Sigmoid colon (tissue), 7 donors: Measurements from ENCODE around the gene SMAD6. TPM values are rescaled to one million over a fixed set of nuclear protein-coding genes. Genes with fewer than 3 reads are reported as not detected.

ENCODE experiments used
- DNase-seq: peaks from one replicate; pipeline ENCODE4 v3.0.0-alpha.2; 2019
- H3K27ac ChIP-seq, 4 donors: fragments of 200-600 bp; sonication (generic); one replicate each; pipeline ENCODE4 v1.5.1; 2016 to 2019; ENCODE audit warnings: mild to moderate bottlenecking in 1 of 4
- H3K27me3 ChIP-seq, 3 donors: fragments of 200-600 bp; sonication (generic); one replicate each; pipeline ENCODE4 v1.5.1; 2019; ENCODE audit warnings: mild to moderate bottlenecking in 1 of 3
- H3K36me3 ChIP-seq, 4 donors: fragments of 200-600 bp; sonication (generic); one replicate each; pipeline ENCODE4 v1.5.1; 2016 to 2019
- H3K4me1 ChIP-seq, 4 donors: fragments of 200-600 bp; sonication (generic); one replicate each; pipeline ENCODE4 v1.5.1; 2017 to 2019
- H3K4me3 ChIP-seq, 4 donors: fragments of 200-600 bp; sonication (generic); one replicate each; pipeline ENCODE4 v1.5.1; 2017 to 2019; ENCODE audit warnings: mild to moderate bottlenecking in 2 of 4, moderate library complexity in 1 of 4
- H3K9me3 ChIP-seq, 4 donors: fragments of 200-600 bp in 3 of 4; sonication (generic) in 3 of 4; one replicate each; pipeline versions ENCODE4 v1.5.1 to v1.6.1; 2013 to 2019
- EP300 ChIP-seq, 4 donors: sonication (generic); formaldehyde crosslinking; IDR thresholded peaks; one replicate each; pipeline ENCODE4 v1.6.1; 2017; ENCODE audit warnings: antibody characterized with exemption in 4 of 4
- POLR2A ChIP-seq, 2 donors: fragments of 450-650 bp; IDR thresholded peaks; one replicate each; pipeline ENCODE4 v1.6.1; 2016; ENCODE audit warnings: antibody characterized with exemption in 2 of 2, mild to moderate bottlenecking in 2 of 2, moderate library complexity in 2 of 2
- POLR2AphosphoS5 ChIP-seq, 4 donors: sonication (generic); formaldehyde crosslinking; IDR thresholded peaks; one replicate each; pipeline ENCODE4 v1.6.1; 2017; ENCODE audit warnings: antibody characterized with exemption in 4 of 4
- WGBS, 2 donors: extraction: QIAGEN DNeasy Blood & Tissue Kit; methylation state at CpG; one replicate each; pipeline ENCODE4 v1.1.7; 2013; 5-methylcytosine and 5-hydroxymethylcytosine counted together
- intact Hi-C: fragments of 100-400 bp; cut with DNase I; formaldehyde crosslinking; loops from one replicate; pipeline ENCODE4 v1.15.1; 2023
- polyA plus RNA-seq, 3 donors: library from polyadenylated mRNA; stranded (reverse); fragments of 200-250 nt; gene quantifications; one replicate each; pipeline ENCODE4 v1.2.3, GENCODE V29; 2013
- total RNA-seq, 4 donors: library from RNA; depleted of rRNA; stranded (reverse); fragments of >200 nt; gene quantifications; one replicate each; pipeline ENCODE4 v1.1.0, GENCODE V29; 2016
- TF ChIP-seq, protein P1 (sequence below), 4 experiments: fragments of 450-650 bp in 3 of 4; fragments of 200-600 bp in 1 of 4; IDR thresholded peaks; one replicate each; pipeline ENCODE4 v1.5.1; 2016 to 2019; ENCODE audit warnings: antibody characterized with exemption in 4 of 4, mild to moderate bottlenecking in 3 of 4, moderate library complexity in 2 of 4
- donor health status: healthy with polysubstance abuse.
- donor health status: Bipolar disorder and iron deficiency.
- donor health status: healthy.

SMAD6 gene
- total and polyA plus RNA-seq, 7 donors = 1.8 to 9.2 (median 5.7) TPM

GRCh38 chr15:66803182-66803729, 101.2 kb downstream of the SMAD6 start:
- Histone ChIP-seq H3K27me3 (no peaks in the 10 kb centered on the region), H3K4me3 (no peak overlapping the region), H3K27ac (peak overlapping the region; percentile 69 to 79 (median 72)), H3K36me3 (no peaks in the 10 kb centered on the region), H3K4me1 (peaks cover 0 to 26% (median 25%) of the 10 kb centered on the region in 4 donors), H3K9me3 (no peaks in the 10 kb centered on the region)
- DNase-seq = peak; percentile 93
- intact Hi-C loops = loop anchor here (5.0 kb wide), 1 partner anchor 39 kb away; no protein-coding TSS in a partner anchor
- WGBS, 2 donors = 13 to 38% methylated on average over 12 of the region's 12 CpGs
- TF ChIP-seq, protein P1, sequence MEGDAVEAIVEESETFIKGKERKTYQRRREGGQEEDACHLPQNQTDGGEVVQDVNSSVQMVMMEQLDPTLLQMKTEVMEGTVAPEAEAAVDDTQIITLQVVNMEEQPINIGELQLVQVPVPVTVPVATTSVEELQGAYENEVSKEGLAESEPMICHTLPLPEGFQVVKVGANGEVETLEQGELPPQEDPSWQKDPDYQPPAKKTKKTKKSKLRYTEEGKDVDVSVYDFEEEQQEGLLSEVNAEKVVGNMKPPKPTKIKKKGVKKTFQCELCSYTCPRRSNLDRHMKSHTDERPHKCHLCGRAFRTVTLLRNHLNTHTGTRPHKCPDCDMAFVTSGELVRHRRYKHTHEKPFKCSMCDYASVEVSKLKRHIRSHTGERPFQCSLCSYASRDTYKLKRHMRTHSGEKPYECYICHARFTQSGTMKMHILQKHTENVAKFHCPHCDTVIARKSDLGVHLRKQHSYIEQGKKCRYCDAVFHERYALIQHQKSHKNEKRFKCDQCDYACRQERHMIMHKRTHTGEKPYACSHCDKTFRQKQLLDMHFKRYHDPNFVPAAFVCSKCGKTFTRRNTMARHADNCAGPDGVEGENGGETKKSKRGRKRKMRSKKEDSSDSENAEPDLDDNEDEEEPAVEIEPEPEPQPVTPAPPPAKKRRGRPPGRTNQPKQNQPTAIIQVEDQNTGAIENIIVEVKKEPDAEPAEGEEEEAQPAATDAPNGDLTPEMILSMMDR (IDR thresholded peaks at IDR 0.05) = no peak
- peak in 3 of 4 donors; percentile 43 to 74 (median 55) for TF ChIP-seq POLR2AphosphoS5 (IDR thresholded peaks at IDR 0.05)
- no peak for TF ChIP-seq EP300 (IDR thresholded peaks at IDR 0.05)

DNA sequence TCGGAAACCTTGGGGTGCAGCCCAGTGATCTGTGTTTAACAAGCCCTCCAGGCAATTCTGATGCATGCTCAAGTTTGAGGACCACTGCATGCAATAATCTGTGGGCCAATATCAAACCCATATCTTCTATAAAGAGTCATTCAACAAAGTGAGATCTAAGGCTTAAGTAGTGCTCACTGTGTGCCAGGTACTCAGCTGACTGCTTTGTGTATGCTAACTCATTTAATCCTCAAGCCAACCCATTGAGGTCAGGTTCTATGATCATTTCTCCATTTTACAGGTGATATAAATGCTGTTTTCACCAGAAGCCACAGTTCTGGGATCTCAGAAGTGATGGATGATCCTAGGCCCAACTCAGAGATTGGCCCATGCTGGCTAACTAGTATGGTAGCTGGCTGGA, 101.7 kb downstream of the SMAD6 start:
- H3K4me3 ChIP-seq = no peak overlapping the region
- H3K27ac ChIP-seq = peak overlapping the region; percentile 69 to 79 (median 72)
- no peaks in the 10 kb centered on the region for H3K27me3 ChIP-seq
- no peaks in the 10 kb centered on the region for H3K9me3 ChIP-seq
- H3K4me1 ChIP-seq = peaks cover 0 to 26% (median 22%) of the 10 kb centered on the region in 4 donors
- no peak for TF ChIP-seq EP300 (IDR thresholded peaks at IDR 0.05)
- no peak for TF ChIP-seq POLR2AphosphoS5 (IDR thresholded peaks at IDR 0.05)
- no peak for TF ChIP-seq POLR2A (IDR thresholded peaks at IDR 0.05)
- TF ChIP-seq, protein P1 (IDR thresholded peaks at IDR 0.05) = no peak
- WGBS, 2 donors = 79 to 89% methylated on average over 1 of the region's 1 CpG
- intact Hi-C loops = loop anchor here (5.0 kb wide), 1 partner anchor 39 kb away; no protein-coding TSS in a partner anchor
- DNase-seq = no peak
- H3K36me3 ChIP-seq = no peaks in the 10 kb centered on the region

- 93 to 95% methylated on average over 3 of the region's 3 CpGs for WGBS, 2 donors
- H3K27ac ChIP-seq = no peak overlapping the region
- no peak overlapping the region for H3K4me3 ChIP-seq
- peaks cover 0 to 26% (median 22%) of the 10 kb centered on the region in 4 donors for H3K4me1 ChIP-seq
- H3K27me3 ChIP-seq = no peaks in the 10 kb centered on the region
- H3K9me3 ChIP-seq = no peaks in the 10 kb centered on the region
- no peak for DNase-seq
- no peaks in the 10 kb centered on the region for H3K36me3 ChIP-seq
- no peak for TF ChIP-seq EP300 (IDR thresholded peaks at IDR 0.05)
- no peak for TF ChIP-seq POLR2A (IDR thresholded peaks at IDR 0.05)
- no peak for TF ChIP-seq POLR2AphosphoS5 (IDR thresholded peaks at IDR 0.05)
- TF ChIP-seq, protein P1 (IDR thresholded peaks at IDR 0.05) = no peak
- intact Hi-C loops = no loop called here
These were observed 103.3 kb downstream of the SMAD6 start for GRCh38 chr15:66805202-66805885.

DNA sequence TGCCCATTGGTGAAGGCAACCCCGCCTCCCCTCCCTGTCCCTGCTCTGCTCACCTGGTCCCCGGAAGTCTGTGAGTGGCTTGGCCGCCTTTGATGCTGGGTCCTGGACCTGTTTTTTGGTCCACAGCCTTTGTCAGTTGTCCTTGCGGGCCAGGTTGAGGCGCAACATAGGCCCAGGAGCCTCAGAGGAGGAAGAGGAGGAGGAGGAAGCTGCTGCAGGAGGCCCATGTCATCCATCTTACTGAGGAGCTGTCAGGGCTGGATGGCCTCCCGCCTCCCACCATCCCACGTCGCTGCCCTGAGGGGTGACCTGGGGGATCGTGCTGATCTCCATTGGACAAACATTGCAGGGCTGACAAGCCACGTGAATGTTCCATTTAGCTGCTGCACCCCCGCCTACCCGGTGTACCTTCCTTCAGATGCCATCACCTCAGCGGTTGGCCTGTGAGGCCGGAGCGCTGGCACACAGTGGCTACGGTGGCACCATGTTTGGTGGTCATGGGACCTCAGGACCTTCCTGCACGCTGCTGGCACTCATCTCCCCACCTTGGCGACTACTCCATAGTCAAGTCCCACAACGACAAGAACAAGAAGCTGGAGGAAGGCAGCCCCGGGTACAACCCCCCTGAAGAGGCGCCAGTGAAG, 106.3 kb downstream of the SMAD6 start:
- TF ChIP-seq POLR2A (IDR thresholded peaks at IDR 0.05) = no peak
- TF ChIP-seq POLR2AphosphoS5 (IDR thresholded peaks at IDR 0.05) = no peak
- TF ChIP-seq EP300 (IDR thresholded peaks at IDR 0.05) = no peak
- TF ChIP-seq, protein P1 (IDR thresholded peaks at IDR 0.05) = no peak
- WGBS, 2 donors = 95 to 97% methylated on average over 21 of the region's 21 CpGs
- no peak for DNase-seq

More for the DNA sequence above, 106.3 kb downstream of the SMAD6 start:
- no peaks in the 10 kb centered on the region for H3K9me3 ChIP-seq
- no peak overlapping the region for H3K4me3 ChIP-seq
- no peaks in the 10 kb centered on the region for H3K36me3 ChIP-seq
- H3K27ac ChIP-seq = no peak overlapping the region
- no peaks in the 10 kb centered on the region for H3K27me3 ChIP-seq
- intact Hi-C loops = no loop called here
- H3K4me1 ChIP-seq = peaks cover 0 to 9% (median 6%) of the 10 kb centered on the region in 4 donors
